Hepatocyte (in vitro differentiated cells): Measurements from ENCODE around the gene ZNF385D. TPM values are rescaled to one million over a fixed set of nuclear protein-coding genes. Genes with fewer than 3 reads are reported as not detected.

ENCODE experiments used
- DNase-seq: peaks from one replicate; pipeline ENCODE4 v3.0.0-alpha.2; 2016; ENCODE audit warnings: low spot score
- H2AFZ ChIP-seq: fragments of 200-600 bp; sonication (generic); 2 replicates; pipeline ENCODE4 v1.6.0; 2016; ENCODE audit warnings: antibody characterized with exemption, mild to moderate bottlenecking
- H3K27ac ChIP-seq: fragments of 200-600 bp; sonication (generic); 2 replicates; pipeline ENCODE4 v1.5.1; 2016; ENCODE audit warnings: mild to moderate bottlenecking
- H3K27me3 ChIP-seq: fragments of 200-600 bp; sonication (generic); 2 replicates; pipeline ENCODE4 v1.6.1; 2016
- H3K36me3 ChIP-seq: fragments of 200-600 bp; sonication (generic); replicated peaks from 2 replicates; pipeline ENCODE4 v1.5.1; 2016; ENCODE audit warnings: low read depth; ENCODE audit not compliant: insufficient read depth
- H3K4me1 ChIP-seq: fragments of 200-600 bp; sonication (generic); 2 replicates; pipeline ENCODE4 v1.5.1; 2016; ENCODE audit warnings: mild to moderate bottlenecking, moderate library complexity; ENCODE audit not compliant: insufficient read depth
- H3K4me2 ChIP-seq: fragments of 200-600 bp; sonication (generic); 2 replicates; pipeline ENCODE4 v1.6.0; 2016
- H3K4me3 ChIP-seq: fragments of 200-600 bp; sonication (generic); 2 replicates; pipeline ENCODE4 v1.5.1; 2016; ENCODE audit warnings: mild to moderate bottlenecking
- H3K79me2 ChIP-seq: fragments of 200-600 bp; sonication (generic); 2 replicates; pipeline ENCODE4 v1.6.0; 2017; ENCODE audit warnings: mild to moderate bottlenecking
- H3K9me2 ChIP-seq: fragments of 200-600 bp; sonication (generic); replicated peaks from 2 replicates; pipeline ENCODE4 v1.6.0; 2017; ENCODE audit warnings: mild to moderate bottlenecking; ENCODE audit not compliant: insufficient read depth
- H3K9me3 ChIP-seq: fragments of 200-600 bp; sonication (generic); 2 replicates; pipeline ENCODE4 v1.5.1; 2016; ENCODE audit warnings: low read depth, mild to moderate bottlenecking
- H4K20me1 ChIP-seq: fragments of 200-600 bp; sonication (generic); 2 replicates; pipeline ENCODE4 v1.6.0; 2016; ENCODE audit warnings: mild to moderate bottlenecking; ENCODE audit not compliant: insufficient read depth, poor library complexity, severe bottlenecking
- CTCF ChIP-seq: fragments of 200-600 bp; sonication (generic); IDR thresholded peaks from 2 replicates; pipeline ENCODE4 v1.5.1; 2016; ENCODE audit warnings: antibody characterized with exemption, mild to moderate bottlenecking; ENCODE audit not compliant: poor library complexity
- EZH2 ChIP-seq: fragments of 200-600 bp; sonication (generic); IDR thresholded peaks from 2 replicates; pipeline ENCODE4 v1.6.1; 2016; ENCODE audit warnings: antibody characterized with exemption, mild to moderate bottlenecking, borderline replicate concordance
- EZH2phosphoT487 ChIP-seq: fragments of 200-600 bp; sonication (generic); IDR thresholded peaks from one replicate; pipeline ENCODE4 v1.6.1; 2018; ENCODE audit warnings: antibody characterized with exemption, mild to moderate bottlenecking, low read depth, moderate library complexity; ENCODE audit not compliant: unreplicated experiment, severe bottlenecking
- WGBS: methylation state at CpG from one replicate; pipeline ENCODE4 v1.1.6; 2016; ENCODE audit warnings: low lambda C conversion rate; ENCODE audit errors: missing lambda C conversion rate; 5-methylcytosine and 5-hydroxymethylcytosine counted together
- polyA plus RNA-seq: library from polyadenylated mRNA; unstranded; fragments of >200 nt; fragmentation: Nextera tagmentation; extraction: Ambion mirVana; gene quantifications from 2 replicates; pipeline ENCODE4 v1.2.1, GENCODE V29; 2016
- total RNA-seq: library from RNA; depleted of rRNA; stranded (reverse); fragments of >200 nt; gene quantifications from 2 replicates; pipeline ENCODE4 v1.2.3, GENCODE V29; 2014

The ZNF385D gene
- total and polyA plus RNA-seq, 2 experiments from 2014 or later: 4.9 to 7.4 TPM

GRCh38 chr3:21481991-21482390 lies 269.0 kb downstream of the ZNF385D start:
- no peak for TF ChIP-seq EZH2phosphoT487
- TF ChIP-seq EZH2: no peak
- no peak for TF ChIP-seq CTCF
- Histone ChIP-seq H3K4me2 (no peak overlapping the region), H3K36me3 (no peaks in the 10 kb centered on the region), H3K79me2 (no peaks in the 10 kb centered on the region), H3K4me1 (no peaks in the 10 kb centered on the region), H3K9me2 (no peaks in the 10 kb centered on the region), H4K20me1 (no peaks in the 10 kb centered on the region), H2AFZ (no peak overlapping the region), H3K4me3 (no peak overlapping the region), H3K27me3 (no peaks in the 10 kb centered on the region), H3K27ac (no peak overlapping the region), H3K9me3 (no peaks in the 10 kb centered on the region)
- WGBS: 93% methylated on average over 1 of the region's 1 CpG
- DNase-seq: no peak

- Histone ChIP-seq H3K4me3 (no peak overlapping the region), H4K20me1 (no peaks in the 10 kb centered on the region), H3K27me3 (no peaks in the 10 kb centered on the region), H3K79me2 (no peaks in the 10 kb centered on the region), H3K9me2 (no peaks in the 10 kb centered on the region), H3K36me3 (no peaks in the 10 kb centered on the region), H3K4me2 (no peak overlapping the region), H2AFZ (no peak overlapping the region), H3K27ac (no peak overlapping the region), H3K9me3 (no peaks in the 10 kb centered on the region), H3K4me1 (no peaks in the 10 kb centered on the region)
- no peak for DNase-seq
- TF ChIP-seq EZH2phosphoT487 (no peak), CTCF (no peak), EZH2 (no peak)
These were observed 273.3 kb downstream of the ZNF385D start for GRCh38 chr3:21477541-21478288.

GRCh38 chr3:21466476-21466875 lies 284.5 kb downstream of the ZNF385D start:
- no peaks in the 10 kb centered on the region for H3K27me3 ChIP-seq
- no peak overlapping the region for H3K4me3 ChIP-seq
- no peaks in the 10 kb centered on the region for H4K20me1 ChIP-seq
- TF ChIP-seq EZH2phosphoT487 (no peak), EZH2 (no peak), CTCF (no peak)
- H3K27ac ChIP-seq: no peak overlapping the region
- H3K9me3 ChIP-seq: no peaks in the 10 kb centered on the region
- H3K4me2 ChIP-seq: no peak overlapping the region
- no peak overlapping the region for H2AFZ ChIP-seq
- H3K4me1 ChIP-seq: no peaks in the 10 kb centered on the region
- H3K79me2 ChIP-seq: no peaks in the 10 kb centered on the region
- no peaks in the 10 kb centered on the region for H3K36me3 ChIP-seq
- DNase-seq: no peak
- WGBS: 96% methylated on average over 1 of the region's 1 CpG
- H3K9me2 ChIP-seq: no peaks in the 10 kb centered on the region

- H3K27ac ChIP-seq: no peak overlapping the region
- H3K27me3 ChIP-seq: no peaks in the 10 kb centered on the region
- DNase-seq: no peak
- no peaks in the 10 kb centered on the region for H3K36me3 ChIP-seq
- no peaks in the 10 kb centered on the region for H3K9me2 ChIP-seq
- H2AFZ ChIP-seq: no peak overlapping the region
- H3K4me3 ChIP-seq: no peak overlapping the region
- TF ChIP-seq EZH2phosphoT487: no peak
- TF ChIP-seq CTCF: no peak
- TF ChIP-seq EZH2: no peak
- WGBS: 62% methylated on average over 3 of the region's 3 CpGs
- no peaks in the 10 kb centered on the region for H4K20me1 ChIP-seq
- H3K9me3 ChIP-seq: no peaks in the 10 kb centered on the region
- H3K79me2 ChIP-seq: no peaks in the 10 kb centered on the region
- no peaks in the 10 kb centered on the region for H3K4me1 ChIP-seq
- no peak overlapping the region for H3K4me2 ChIP-seq
These were observed 286.3 kb downstream of the ZNF385D start for GRCh38 chr3:21464746-21465145.
